Activated CD8-positive, alpha-beta memory T cell treated with anti-CD3 and anti-CD28 coated beads for 1 hour (primary cell): ENCODE data around the gene RFC1.
"Not testable (repeated sequence)": the region's sequence is repeated elsewhere in the genome, so short reads cannot be mapped to it uniquely, and the experiment has no call there.

Source experiments
- DNase-seq, 2 donors: peaks; one replicate each; pipeline ENCODE4 v3.0.0-alpha.2; 2020; ENCODE audit warnings: low read depth in 1 of 2; ENCODE audit errors: extremely low read depth in 1 of 2

RFC1 gene

GRCh38 chr4:39353478-39354253 is 12.5 kb downstream of the RFC1 start:
- DNase-seq, result no peak

- DNase-seq, result not testable (repeated sequence)
Observed at GRCh38 chr4:39353149-39353477, 13.0 kb downstream of the RFC1 start.

GRCh38 chr4:39349326-39349725 is 16.8 kb downstream of the RFC1 start:
- DNase-seq, result no peak

GRCh38 chr4:39348371-39349315 is 17.5 kb downstream of the RFC1 start:
- DNase-seq, result no peak

GRCh38 chr4:39346856-39347519 is 19.2 kb downstream of the RFC1 start:
- DNase-seq, result no peak

GRCh38 chr4:39342731-39343130 is 23.4 kb downstream of the RFC1 start:
- no peak for DNase-seq

GRCh38 chr4:39341075-39341725 is 25.0 kb downstream of the RFC1 start:
- DNase-seq, result no peak

GRCh38 chr4:39339968-39340367 is 26.2 kb downstream of the RFC1 start:
- no peak for DNase-seq

- no peak for DNase-seq
Observed at GRCh38 chr4:39337841-39338240, 28.3 kb downstream of the RFC1 start.

- DNase-seq, result no peak
Observed at GRCh38 chr4:39335566-39335965, 30.6 kb downstream of the RFC1 start.

GRCh38 chr4:39331191-39331590 is 35.0 kb downstream of the RFC1 start:
- DNase-seq, result no peak

- no peak for DNase-seq
Observed at GRCh38 chr4:39330353-39330752, 35.8 kb downstream of the RFC1 start.

GRCh38 chr4:39326468-39326977 is 39.6 kb downstream of the RFC1 start:
- no peak for DNase-seq

GRCh38 chr4:39324897-39325613 is 41.1 kb downstream of the RFC1 start:
- DNase-seq, result no peak

GRCh38 chr4:39324446-39324845 is 41.7 kb downstream of the RFC1 start:
- DNase-seq, result no peak

GRCh38 chr4:39323821-39324220 is 42.3 kb downstream of the RFC1 start:
- no peak for DNase-seq

- no peak for DNase-seq
Observed at GRCh38 chr4:39320381-39321115, 45.6 kb downstream of the RFC1 start.

GRCh38 chr4:39319676-39320075 is 46.5 kb downstream of the RFC1 start:
- no peak for DNase-seq

- no peak for DNase-seq
Observed at GRCh38 chr4:39312816-39313215, 53.3 kb downstream of the RFC1 start.
